H1 (cell line): ENCODE measurements around the gene ZNF808. TPM values are rescaled to one million over a fixed set of nuclear protein-coding genes. Genes with fewer than 3 reads are reported as not detected.
A peak's percentile ranks its signal among the peaks of the same experiment; 100 is the strongest.

Experiments used
- CTCF ChIA-PET: fragments of 300-600 bp; sonication (Branson Sonifier 250); formaldehyde crosslinking; loops from one replicate; lab custom pipeline; 2021; ENCODE audit not compliant: partially characterized antibody; lab: Charles Lee
- POLR2A ChIA-PET: fragments of 300-600 bp; sonication (Branson Sonifier 250); formaldehyde crosslinking; loops from one replicate; lab custom pipeline; 2021; ENCODE audit warnings: inconsistent platforms; ENCODE audit not compliant: partially characterized antibody; lab: Charles Lee
- DNase-seq, 2 experiments: peaks; one replicate each; pipeline versions ENCODE4 v3.0.0 to v3.0.0-alpha.2; 2010 to 2022; ENCODE audit warnings: low spot score in 2 of 2, low read depth in 1 of 2, mixed read lengths in 1 of 2
- FAIRE-seq: peaks from 2 replicates; lab custom pipeline; 2011; peaks lifted over from hg19 to GRCh38; lab: Jason Lieb, UNC
- H2AFZ ChIP-seq: 2 replicates; pipeline ENCODE4 v1.8.1; 2012; ENCODE audit warnings: low read length, inconsistent platforms
- H2AK5ac ChIP-seq: 2 replicates; pipeline ENCODE4 v1.6.1; 2013; ENCODE audit warnings: low read depth, low read length
- H2BK120ac ChIP-seq: replicated peaks from 2 replicates; pipeline ENCODE3; 2013; ENCODE audit warnings: low read depth, low read length, inconsistent platforms
- H2BK12ac ChIP-seq: 2 replicates; pipeline ENCODE4 v1.6.1; 2013; ENCODE audit warnings: low read depth, low read length
- H2BK15ac ChIP-seq: 2 replicates; pipeline ENCODE4 v1.6.1; 2013; ENCODE audit warnings: low read length
- H2BK20ac ChIP-seq: 2 replicates; pipeline ENCODE4 v1.6.1; 2013; ENCODE audit warnings: low read length
- H2BK5ac ChIP-seq: 2 replicates; pipeline ENCODE4 v1.6.1; 2013; ENCODE audit warnings: low read depth, low read length
- H3K14ac ChIP-seq: 2 replicates; pipeline ENCODE4 v1.6.1; 2013; ENCODE audit warnings: inconsistent platforms; ENCODE audit not compliant: insufficient read length
- H3K18ac ChIP-seq: 2 replicates; pipeline ENCODE4 v1.6.1; 2013; ENCODE audit warnings: low read length; ENCODE audit errors: extremely low read depth
- H3K23ac ChIP-seq: 2 replicates; pipeline ENCODE4 v1.6.1; 2013; ENCODE audit warnings: inconsistent platforms; ENCODE audit not compliant: insufficient read length
- H3K23me2 ChIP-seq: 2 replicates; pipeline ENCODE4 v1.6.1; 2013; ENCODE audit warnings: low read depth, low read length
- H3K27ac ChIP-seq: 2 replicates; pipeline ENCODE4 v1.6.1; 2011; ENCODE audit warnings: low read depth, low read length, inconsistent platforms
- H3K27me3 ChIP-seq, 4 experiments: replicated peaks in 1 of 4; 1 replicate in 1 of 4; 2 replicates in 3 of 4; pipeline versions ENCODE4 v1.6.1 to v1.8.1; 2011 to 2013; ENCODE audit warnings: low read length in 3 of 4, mild to moderate bottlenecking in 3 of 4, inconsistent platforms in 2 of 4, mixed read lengths in 2 of 4, moderate library complexity in 1 of 4; ENCODE audit not compliant: control insufficient read depth in 3 of 4, insufficient read depth in 3 of 4; ENCODE audit errors: extremely low read depth in 1 of 4
- H3K36me3 ChIP-seq, 4 experiments: 2 replicates each; pipeline versions ENCODE4 v1.6.1 to v1.8.1; 2011 to 2013; ENCODE audit warnings: mild to moderate bottlenecking in 4 of 4, low read length in 3 of 4, moderate library complexity in 2 of 4, control low read depth in 1 of 4, inconsistent platforms in 1 of 4; ENCODE audit not compliant: insufficient read depth in 4 of 4, control insufficient read depth in 2 of 4
- H3K4ac ChIP-seq: replicated peaks from 2 replicates; pipeline ENCODE3; 2013; ENCODE audit warnings: low read length, low read depth, mixed read lengths, inconsistent platforms; ENCODE audit not compliant: insufficient read length
- H3K4me1 ChIP-seq, 4 experiments: replicated peaks in 1 of 4; 1 replicate in 1 of 4; 2 replicates in 3 of 4; pipeline versions ENCODE4 v1.6.1 to v1.8.1; 2011 to 2013; ENCODE audit warnings: low read length in 3 of 4, inconsistent platforms in 2 of 4, mixed read lengths in 1 of 4; ENCODE audit not compliant: insufficient read depth in 4 of 4, control insufficient read depth in 3 of 4
- H3K4me2 ChIP-seq, 2 experiments: 2 replicates each; pipeline versions ENCODE4 v1.6.1 to v1.8.1; 2011 to 2013; ENCODE audit warnings: low read depth in 2 of 2, low read length in 2 of 2, control low read depth in 1 of 2, inconsistent platforms in 1 of 2, mild to moderate bottlenecking in 1 of 2; ENCODE audit not compliant: insufficient read depth in 1 of 2
- H3K4me3 ChIP-seq, 4 experiments: fragments of 200-600, 300-600 bp in 1 of 4; sonication (generic), shearing (Covaris generic), sonication (Bioruptor Twin) in 1 of 4; 2 replicates each; pipeline versions ENCODE4 v1.5.1 to v1.8.1; 2011 to 2016; ENCODE audit warnings: low read length in 4 of 4, low read depth in 3 of 4, control low read depth in 2 of 4, inconsistent platforms in 2 of 4, mild to moderate bottlenecking in 2 of 4, mixed read lengths in 1 of 4, moderate library complexity in 1 of 4; ENCODE audit not compliant: insufficient read depth in 2 of 4; ENCODE audit errors: extremely low read depth in 1 of 4
- H3K56ac ChIP-seq: replicated peaks from 2 replicates; pipeline ENCODE3; 2013; ENCODE audit warnings: low read depth, mild to moderate bottlenecking, mixed read lengths, low read length, inconsistent platforms; ENCODE audit not compliant: insufficient read length
- H3K79me1 ChIP-seq: 2 replicates; pipeline ENCODE4 v1.6.1; 2013; ENCODE audit warnings: low read depth, low read length, control low read depth
- H3K79me2 ChIP-seq, 2 experiments: 2 replicates each; pipeline versions ENCODE4 v1.6.1 to v1.8.1; 2012 to 2013; ENCODE audit warnings: low read length in 2 of 2, mild to moderate bottlenecking in 2 of 2, inconsistent platforms in 1 of 2; ENCODE audit not compliant: insufficient read depth in 2 of 2, control insufficient read depth in 1 of 2
- H3K9ac ChIP-seq, 4 experiments: replicated peaks in 1 of 4; 1 replicate in 1 of 4; 2 replicates in 3 of 4; pipeline versions ENCODE4 v1.6.1 to v1.8.1; 2011 to 2013; ENCODE audit warnings: low read depth in 3 of 4, low read length in 3 of 4, control low read depth in 2 of 4, mild to moderate bottlenecking in 2 of 4, moderate library complexity in 2 of 4, inconsistent platforms in 1 of 4; ENCODE audit errors: extremely low read depth in 1 of 4
- H3K9me3 ChIP-seq, 2 experiments: 2 replicates each; pipeline versions ENCODE4 v1.6.1 to v1.8.1; 2012 to 2013; ENCODE audit warnings: mild to moderate bottlenecking in 2 of 2, moderate library complexity in 2 of 2, control low read depth in 1 of 2, inconsistent platforms in 1 of 2, low read depth in 1 of 2, low read length in 1 of 2, mixed read lengths in 1 of 2; ENCODE audit not compliant: insufficient read depth in 2 of 2
- H4K20me1 ChIP-seq, 2 experiments: replicated peaks in 1 of 2; 2 replicates each; pipeline versions ENCODE3 to v1.8.1; 2011 to 2013; ENCODE audit warnings: inconsistent platforms in 2 of 2, low read length in 2 of 2, mild to moderate bottlenecking in 1 of 2; ENCODE audit not compliant: insufficient read depth in 2 of 2, control insufficient read depth in 1 of 2
- H4K5ac ChIP-seq: 2 replicates; pipeline ENCODE4 v1.6.1; 2013; ENCODE audit warnings: low read length, low read depth, mixed read lengths, inconsistent platforms; ENCODE audit not compliant: insufficient read length
- H4K8ac ChIP-seq: 2 replicates; pipeline ENCODE4 v1.8.0; 2013; ENCODE audit warnings: mild to moderate bottlenecking, moderate library complexity, low read length, inconsistent platforms; ENCODE audit not compliant: insufficient read depth; ENCODE audit errors: extremely low read depth
- H4K91ac ChIP-seq: replicated peaks from 2 replicates; pipeline ENCODE3; 2013; ENCODE audit warnings: low read length, mixed read lengths, inconsistent platforms; ENCODE audit not compliant: insufficient read length
- BACH1 ChIP-seq: IDR thresholded peaks from 2 replicates; pipeline ENCODE4 v1.6.1; 2012; ENCODE audit warnings: low read length, improper control_type of control experiment
- CTCF ChIP-seq, 3 experiments: IDR thresholded peaks; 1 replicate in 2 of 3; 2 replicates in 1 of 3; pipeline versions ENCODE4 v1.5.1 to v1.6.1; 2011; ENCODE audit warnings: low read length in 3 of 3, mild to moderate bottlenecking in 3 of 3, inconsistent platforms in 2 of 3, low read depth in 1 of 3, moderate library complexity in 1 of 3; ENCODE audit not compliant: insufficient read depth in 1 of 3; ENCODE audit errors: control extremely low read depth in 1 of 3
- SIRT6 ChIP-seq: IDR thresholded peaks from one replicate; pipeline ENCODE4 v1.7.1; 2012; ENCODE audit warnings: low read length, inconsistent platforms
- WGBS, 2 experiments: shearing (Covaris generic) in 1 of 2; methylation state at CpG; one replicate each; pipeline versions ENCODE4 v1.1.6 to v1.1.7; 2013 to 2015; ENCODE audit warnings: low lambda C conversion rate in 2 of 2, mixed read lengths in 2 of 2, inconsistent platforms in 1 of 2, low coverage in 1 of 2, missing lambda C conversion rate in 1 of 2; ENCODE audit not compliant: insufficient replicate concordance in 2 of 2, insufficient coverage in 1 of 2, insufficient read length in 1 of 2; ENCODE audit errors: extremely low coverage in 1 of 2, missing lambda C conversion rate in 1 of 2; 5-methylcytosine and 5-hydroxymethylcytosine counted together
- polyA plus RNA-seq, 7 experiments: library from polyadenylated mRNA; depleted of rRNA in 3 of 7; stranded (reverse) in 5 of 7; unstranded in 2 of 7; fragments of >200 nt in 5 of 7; fragments of 200-250 nt in 2 of 7; gene quantifications; 1 replicate in 5 of 7; 2 replicates in 1 of 7; 4 replicates in 1 of 7; pipeline versions ENCODE4 v1.2.1 to v1.2.3, GENCODE V29; 2011 to 2013; ENCODE audit warnings: missing spikeins in 2 of 7, mixed read lengths in 2 of 7
- total RNA-seq: library from RNA; stranded (reverse); fragmentation: NEBNext Ultra II Directional; extraction: Animal tissue kit (Norgen Biotek cat#: 25700); gene quantifications from 2 replicates; pipeline ENCODE4 v1.2.1, GENCODE V29; 2021

The ZNF808 gene
- total and polyA plus RNA-seq, 2 of the 8 experiments (the other 6 are each of a cell fraction or from before 2014, with no cell fraction given) = 3.9 to 25.9 TPM

- H3K4me3 ChIP-seq = no peak overlapping the region
- H2AFZ ChIP-seq = no peak overlapping the region
- no peak overlapping the region for H2BK5ac ChIP-seq
- H4K91ac ChIP-seq = no peak overlapping the region
- no peak overlapping the region for H2AK5ac ChIP-seq
- no peak overlapping the region for H4K8ac ChIP-seq
- TF ChIP-seq SIRT6 (no peak), BACH1 (no peak), CTCF (IDR thresholded peaks at IDR 0.05; ENCODE audit: control extremely low read depth in 1 of 3, insufficient read depth in 1 of 3, low read depth in 1 of 3, low read length in 3 of 3) (peak in 2 of 3 experiments; percentile 34 to 41; a peak in 2 of 4 replicates)
- H3K14ac ChIP-seq = no peak overlapping the region
- peaks cover 2 to 3% of the 10 kb centered on the region in 2 experiments; a peak in 1 of 4 replicates for H3K9me3 ChIP-seq
- H3K4me1 ChIP-seq = no peaks in the 10 kb centered on the region
- no peak overlapping the region for H2BK15ac ChIP-seq
- CTCF ChIA-PET = interaction anchor here (0.6 to 1.8 kb wide), 4 partner anchors 9 to 204 kb away, joined by 3 to 5 read pairs (median 4); no protein-coding TSS in a partner anchor
- H3K36me3 ChIP-seq = peaks cover 2 to 39% (median 26%) of the 10 kb centered on the region in 4 experiments; a peak in 7 of 8 replicates
- no peaks in the 10 kb centered on the region for H3K79me1 ChIP-seq
- H3K23ac ChIP-seq = no peak overlapping the region
- no peaks in the 10 kb centered on the region for H4K20me1 ChIP-seq
- H3K23me2 ChIP-seq = no peaks in the 10 kb centered on the region
- no peak for DNase-seq
- H3K4me2 ChIP-seq = no peak overlapping the region
- 91% methylated on average over 3 of the region's 3 CpGs; no CpG with 5 or more reads in 1 of the 2 experiments for WGBS, 2 experiments
- no peak overlapping the region for H4K5ac ChIP-seq
- no peak overlapping the region for H3K9ac ChIP-seq
- H2BK120ac ChIP-seq = no peak overlapping the region
- no peak overlapping the region for H2BK12ac ChIP-seq
- H3K18ac ChIP-seq = no peak overlapping the region
- no peaks in the 10 kb centered on the region for H3K27me3 ChIP-seq
- H2BK20ac ChIP-seq = no peak overlapping the region
- H3K56ac ChIP-seq = no peak overlapping the region
- no peak overlapping the region for H3K27ac ChIP-seq
- POLR2A ChIA-PET = no interaction called here
- H3K79me2 ChIP-seq = no peaks in the 10 kb centered on the region
- no peak overlapping the region for H3K4ac ChIP-seq
- FAIRE-seq = no peak
Measured at GRCh38 chr19:52592301-52592700, 64.8 kb downstream of the ZNF808 start.
